Fibroblast of lung (primary cell): Measurements from ENCODE around the gene MPP2. TPM values are rescaled to one million over a fixed set of nuclear protein-coding genes. Genes with fewer than 3 reads are reported as not detected.
A peak's percentile ranks its signal among the peaks of the same experiment; 100 is the strongest.

Experiments used
- DNase-seq, 2 donors: peaks; one replicate each; pipeline versions ENCODE4 v3.0.0 to v3.0.0-alpha.2; 2010; ENCODE audit warnings: low read depth in 2 of 2
- H2AFZ ChIP-seq: 2 replicates; pipeline ENCODE4 v1.5.1; 2012; ENCODE audit warnings: low read length, control low read depth, inconsistent platforms
- H3K27ac ChIP-seq: 2 replicates; pipeline ENCODE4 v1.5.1; 2011; ENCODE audit warnings: low read length, control low read depth; ENCODE audit not compliant: insufficient read depth
- H3K27me3 ChIP-seq: 2 replicates; pipeline ENCODE4 v1.5.1; 2011; ENCODE audit warnings: mild to moderate bottlenecking, low read length; ENCODE audit not compliant: control insufficient read depth, insufficient read depth
- H3K36me3 ChIP-seq: 2 replicates; pipeline ENCODE4 v1.5.1; 2011; ENCODE audit warnings: low read length; ENCODE audit not compliant: control insufficient read depth, insufficient read depth
- H3K4me1 ChIP-seq: 2 replicates; pipeline ENCODE4 v1.5.1; 2011; ENCODE audit warnings: low read length; ENCODE audit not compliant: control insufficient read depth, insufficient read depth; ENCODE audit errors: extremely low read depth
- H3K4me2 ChIP-seq: 2 replicates; pipeline ENCODE4 v1.5.1; 2011; ENCODE audit warnings: low read length, control low read depth; ENCODE audit not compliant: insufficient read depth; ENCODE audit errors: extremely low read depth
- H3K4me3 ChIP-seq, 4 experiments: fragments of 200-600 bp in 1 of 4; sonication (generic) in 1 of 4; replicated peaks in 1 of 4; 2 replicates each; pipeline ENCODE4 v1.5.1; 2011 to 2016; ENCODE audit warnings: low read length in 4 of 4, low read depth in 3 of 4, mild to moderate bottlenecking in 3 of 4, control low read depth in 2 of 4, inconsistent platforms in 1 of 4, mixed read lengths in 1 of 4; ENCODE audit not compliant: insufficient read depth in 1 of 4; ENCODE audit errors: control extremely low read depth in 1 of 4
- H3K79me2 ChIP-seq: 2 replicates; pipeline ENCODE4 v1.5.1; 2012; ENCODE audit warnings: mild to moderate bottlenecking, low read length, inconsistent platforms; ENCODE audit not compliant: control insufficient read depth, insufficient read depth
- H3K9ac ChIP-seq: 2 replicates; pipeline ENCODE4 v1.5.1; 2011; ENCODE audit warnings: mild to moderate bottlenecking, low read length, control low read depth; ENCODE audit not compliant: insufficient read depth
- H3K9me3 ChIP-seq: 2 replicates; pipeline ENCODE4 v1.5.1; 2012; ENCODE audit warnings: low read depth, low read length; ENCODE audit not compliant: control insufficient read depth, insufficient read depth
- H4K20me1 ChIP-seq: 2 replicates; pipeline ENCODE4 v1.5.1; 2011; ENCODE audit warnings: low read length; ENCODE audit not compliant: control insufficient read depth, insufficient read depth; ENCODE audit errors: extremely low read depth
- CTCF ChIP-seq, 2 donors: IDR thresholded peaks in 1 of 2; conservative IDR thresholded peaks in 1 of 2; 1 replicate in 1 of 2; 2 replicates in 1 of 2; pipeline ENCODE4 v1.5.1; 2011 to 2012; ENCODE audit warnings: low read length in 2 of 2, control low read depth in 1 of 2, inconsistent platforms in 1 of 2, low read depth in 1 of 2, mild to moderate bottlenecking in 1 of 2
- EZH2 ChIP-seq: IDR thresholded peaks from 2 replicates; pipeline ENCODE4 v1.5.1; 2012; ENCODE audit warnings: low read length, control low read depth, mild to moderate bottlenecking; ENCODE audit errors: missing control alignments
- polyA plus RNA-seq, 2 donors: library from polyadenylated mRNA; depleted of rRNA in 1 of 2; stranded (reverse) in 1 of 2; unstranded in 1 of 2; fragments of >200 nt; gene quantifications; 2 replicates each; pipeline ENCODE4 v1.2.1, GENCODE V29; 2011 to 2012; ENCODE audit warnings: missing spikeins in 1 of 2
- total RNA-seq: library from RNA; depleted of rRNA; stranded (reverse); fragments of >200 nt; gene quantifications from 2 replicates; pipeline ENCODE4 v1.2.1, GENCODE V29; 2014

The MPP2 gene
- total and polyA plus RNA-seq, 2 donors (not counting 1 experiment from before 2014, with no cell fraction given): 1.2 to 2.1 TPM

- Histone ChIP-seq H3K79me2 (no peaks in the 10 kb centered on the region), H2AFZ (no peak overlapping the region), H4K20me1 (no peaks in the 10 kb centered on the region), H3K36me3 (no peaks in the 10 kb centered on the region), H3K4me3 (peak overlapping the region in 1 of 4 experiments; percentile 14), H3K4me2 (peak overlapping the region; percentile 64), H3K9ac (no peak overlapping the region), H3K27ac (no peak overlapping the region), H3K9me3 (no peaks in the 10 kb centered on the region), H3K27me3 (peaks cover 25% of the 10 kb centered on the region), H3K4me1 (no peaks in the 10 kb centered on the region)
- TF ChIP-seq CTCF (conservative IDR thresholded peaks at IDR 0.05 in 1 of 2, IDR thresholded peaks at IDR 0.05 in 1 of 2; ENCODE audit: low read depth in 1 of 2, low read length in 2 of 2): peak; percentile 27 to 59
- TF ChIP-seq EZH2: no peak
- DNase-seq: peak; percentile 19 to 37
Measured at GRCh38 chr17:43917348-43918025, 10.2 kb upstream of the MPP2 start.

GRCh38 chr17:43917016-43917347 is 9.6 kb upstream of the MPP2 start:
- Histone ChIP-seq H3K27me3 (peaks cover 26% of the 10 kb centered on the region), H2AFZ (no peak overlapping the region), H3K9ac (no peak overlapping the region), H4K20me1 (no peaks in the 10 kb centered on the region), H3K4me1 (no peaks in the 10 kb centered on the region), H3K79me2 (no peaks in the 10 kb centered on the region), H3K27ac (no peak overlapping the region), H3K36me3 (no peaks in the 10 kb centered on the region), H3K4me3 (no peak overlapping the region), H3K9me3 (no peaks in the 10 kb centered on the region), H3K4me2 (no peak overlapping the region)
- TF ChIP-seq EZH2 (no peak), CTCF (conservative IDR thresholded peaks at IDR 0.05 in 1 of 2, IDR thresholded peaks at IDR 0.05 in 1 of 2; ENCODE audit: low read depth in 1 of 2, low read length in 2 of 2) (no peak)
- DNase-seq: no peak

GRCh38 chr17:43916385-43916784 is 9.0 kb upstream of the MPP2 start:
- no peak for DNase-seq
- Histone ChIP-seq H3K4me3 (no peak overlapping the region), H3K9ac (no peak overlapping the region), H3K79me2 (no peaks in the 10 kb centered on the region), H3K27me3 (peaks cover 26% of the 10 kb centered on the region), H3K4me2 (no peak overlapping the region), H3K36me3 (no peaks in the 10 kb centered on the region), H2AFZ (no peak overlapping the region), H4K20me1 (no peaks in the 10 kb centered on the region), H3K9me3 (no peaks in the 10 kb centered on the region), H3K4me1 (no peaks in the 10 kb centered on the region), H3K27ac (no peak overlapping the region)
- TF ChIP-seq EZH2: no peak
- no peak for TF ChIP-seq CTCF (conservative IDR thresholded peaks at IDR 0.05 in 1 of 2, IDR thresholded peaks at IDR 0.05 in 1 of 2; ENCODE audit: low read depth in 1 of 2, low read length in 2 of 2)
